Breast epithelium (tissue), 3 donors: ENCODE measurements around the gene BICC1.

Experiments used
- POLR2AphosphoS5 ChIP-seq, 3 donors: sonication (generic); formaldehyde crosslinking; IDR thresholded peaks; one replicate each; pipeline ENCODE4 v1.6.1; 2017; ENCODE audit warnings: antibody characterized with exemption in 3 of 3
- TF ChIP-seq, protein P1 (sequence below), 3 donors: fragments of 450-650 bp; IDR thresholded peaks; one replicate each; pipeline ENCODE4 v1.5.1; 2016 to 2017; ENCODE audit warnings: antibody characterized with exemption in 3 of 3, mild to moderate bottlenecking in 3 of 3, moderate library complexity in 3 of 3

DNA sequence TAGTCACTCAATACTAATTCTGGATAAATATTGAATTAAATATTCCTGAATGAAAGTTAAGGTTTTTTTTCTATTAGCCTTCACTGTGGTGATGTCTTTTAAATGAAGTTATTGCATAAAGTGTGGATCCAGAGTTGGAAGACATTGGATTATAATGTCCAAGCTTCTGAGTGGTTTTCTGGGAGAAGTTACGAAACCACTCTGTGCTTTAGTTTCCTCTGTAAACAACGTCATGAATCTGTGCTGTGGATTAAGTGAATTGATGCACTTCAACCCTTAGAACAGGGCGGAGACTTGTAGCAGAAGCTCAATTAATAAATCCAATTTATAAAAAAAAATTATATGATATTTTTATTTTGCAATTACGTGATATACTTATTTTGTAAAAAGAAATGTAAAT, 271.7 kb downstream of the BICC1 start:
- TF ChIP-seq, protein P1, sequence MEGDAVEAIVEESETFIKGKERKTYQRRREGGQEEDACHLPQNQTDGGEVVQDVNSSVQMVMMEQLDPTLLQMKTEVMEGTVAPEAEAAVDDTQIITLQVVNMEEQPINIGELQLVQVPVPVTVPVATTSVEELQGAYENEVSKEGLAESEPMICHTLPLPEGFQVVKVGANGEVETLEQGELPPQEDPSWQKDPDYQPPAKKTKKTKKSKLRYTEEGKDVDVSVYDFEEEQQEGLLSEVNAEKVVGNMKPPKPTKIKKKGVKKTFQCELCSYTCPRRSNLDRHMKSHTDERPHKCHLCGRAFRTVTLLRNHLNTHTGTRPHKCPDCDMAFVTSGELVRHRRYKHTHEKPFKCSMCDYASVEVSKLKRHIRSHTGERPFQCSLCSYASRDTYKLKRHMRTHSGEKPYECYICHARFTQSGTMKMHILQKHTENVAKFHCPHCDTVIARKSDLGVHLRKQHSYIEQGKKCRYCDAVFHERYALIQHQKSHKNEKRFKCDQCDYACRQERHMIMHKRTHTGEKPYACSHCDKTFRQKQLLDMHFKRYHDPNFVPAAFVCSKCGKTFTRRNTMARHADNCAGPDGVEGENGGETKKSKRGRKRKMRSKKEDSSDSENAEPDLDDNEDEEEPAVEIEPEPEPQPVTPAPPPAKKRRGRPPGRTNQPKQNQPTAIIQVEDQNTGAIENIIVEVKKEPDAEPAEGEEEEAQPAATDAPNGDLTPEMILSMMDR (IDR thresholded peaks at IDR 0.05): no peak
- TF ChIP-seq POLR2AphosphoS5 (IDR thresholded peaks at IDR 0.05): no peak
